ENCODE measurements around the gene GATAD1.

Gene GATAD1

DNA sequence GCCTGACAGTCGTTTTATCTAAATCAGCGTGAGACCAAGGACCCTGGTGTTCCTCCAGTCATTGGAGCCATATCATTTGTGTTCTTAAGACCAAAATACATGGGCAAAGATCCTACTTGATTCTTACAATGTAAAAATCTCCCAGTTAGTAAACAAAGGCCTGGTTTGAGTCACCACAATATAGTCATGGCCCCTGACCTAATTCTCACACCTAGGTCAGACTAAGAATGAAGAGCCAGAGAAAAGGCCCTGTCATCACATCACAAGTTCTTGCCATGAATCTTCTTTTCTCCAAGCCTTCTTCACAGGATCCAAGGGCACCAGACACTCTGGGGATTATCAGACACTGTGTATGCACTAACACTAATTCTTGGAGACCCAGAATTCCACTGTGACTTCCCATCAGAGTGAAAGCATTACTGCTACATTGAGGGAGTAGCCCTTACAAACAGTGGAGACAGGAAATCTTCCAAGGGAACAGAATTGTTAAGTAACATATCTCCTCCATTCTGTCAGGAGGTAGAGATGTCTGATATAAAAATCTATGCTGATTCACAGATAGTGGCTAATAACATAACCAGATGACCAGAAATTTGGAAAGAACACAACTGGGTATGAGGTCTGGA is 38.1 kb downstream of the GATAD1 start:
- no peak for DNase-seq

DNA sequence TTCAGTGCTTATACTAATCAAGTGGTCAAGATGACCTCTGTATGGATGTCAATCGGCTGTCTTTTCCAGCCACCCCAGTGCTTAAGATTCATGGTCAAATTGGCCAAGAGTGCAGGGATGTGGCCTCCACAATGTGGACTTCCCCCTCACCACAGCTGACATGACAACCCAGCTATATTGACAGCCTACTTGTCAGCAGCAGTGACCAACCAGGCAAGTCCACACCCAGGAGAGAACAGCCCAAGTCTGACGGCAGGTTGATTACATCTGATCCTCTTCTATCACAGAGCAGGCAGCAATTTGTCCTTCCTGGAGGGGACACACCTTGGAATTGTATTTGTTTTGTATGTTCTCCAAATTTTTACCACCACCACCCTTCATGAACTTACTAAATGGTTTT is 38.7 kb downstream of the GATAD1 start:
- DNase-seq, result no peak

DNA sequence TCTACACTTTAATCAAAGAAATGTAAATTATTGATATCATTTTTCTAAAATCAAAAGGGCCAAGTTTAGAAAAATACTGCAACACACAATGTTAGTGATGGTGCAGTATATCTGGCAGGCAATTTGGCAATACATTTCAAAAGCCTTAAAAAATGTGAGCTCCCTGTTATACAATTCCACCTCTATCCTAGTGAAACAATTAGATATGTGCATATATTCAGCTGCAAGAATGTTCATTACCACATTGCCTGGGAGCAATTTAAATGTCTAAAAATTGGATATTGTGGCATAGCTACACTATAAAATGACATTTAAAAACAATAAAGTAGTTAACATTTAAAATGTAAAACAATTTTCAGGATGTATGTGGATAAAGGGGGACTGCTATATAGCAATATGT is 40.5 kb downstream of the GATAD1 start:
- no peak for DNase-seq

DNA sequence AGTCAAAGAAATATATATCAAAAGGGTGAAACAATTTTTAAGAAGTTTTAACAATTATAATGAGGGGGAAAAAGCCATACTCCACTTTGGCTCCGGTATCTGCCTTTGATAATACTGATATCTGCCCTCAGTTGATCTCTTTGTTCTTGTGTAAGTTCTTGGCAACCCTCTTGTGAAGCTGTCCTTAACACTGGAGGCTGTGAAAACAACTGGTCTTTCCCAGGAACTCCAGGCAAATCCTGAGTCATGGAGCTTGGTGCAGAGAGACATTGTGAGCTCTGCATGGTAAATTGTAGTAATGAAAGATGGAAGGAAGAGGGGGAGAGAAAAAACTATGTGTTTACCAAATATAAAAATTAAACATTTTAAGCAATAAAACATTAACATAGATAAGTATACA is 42.4 kb downstream of the GATAD1 start:
- DNase-seq, result no peak

DNA sequence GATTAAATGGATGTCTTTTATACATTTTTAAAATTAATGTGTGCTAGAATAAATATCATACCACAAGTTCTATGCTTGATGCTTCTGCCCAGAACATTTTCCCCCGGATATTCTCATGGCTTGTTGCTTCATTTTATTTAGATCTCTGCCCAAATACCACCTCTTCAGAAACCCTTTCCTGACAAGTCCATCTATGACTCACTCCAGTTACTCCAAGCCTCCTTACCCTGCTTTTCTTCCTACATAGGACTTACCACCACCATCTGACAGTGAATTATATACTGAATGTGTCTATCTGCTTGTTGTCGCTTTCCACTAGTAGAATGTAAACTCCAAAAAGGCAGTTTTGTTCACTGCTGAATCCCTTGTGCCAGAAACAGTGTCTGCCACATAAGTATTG is 49.6 kb downstream of the GATAD1 start:
- no peak for DNase-seq

DNA sequence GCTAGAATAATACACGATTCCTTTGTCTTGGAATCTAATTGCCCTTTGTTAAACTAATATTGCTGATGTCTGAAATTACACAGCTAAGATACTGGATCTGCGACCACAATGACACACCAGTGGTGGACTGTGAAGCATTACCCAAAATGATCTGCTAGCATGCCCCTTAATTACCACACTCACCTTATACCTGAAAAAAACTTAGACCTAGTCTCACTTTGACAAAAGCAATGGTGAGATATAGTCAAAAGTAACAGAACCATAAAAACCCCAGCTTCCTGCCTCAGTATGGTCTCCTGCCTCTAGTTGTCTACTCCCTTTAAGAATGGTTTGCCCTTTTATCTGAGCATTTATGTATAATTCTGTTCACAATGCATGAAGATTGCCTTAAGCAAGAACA is 51.3 kb downstream of the GATAD1 start:
- DNase-seq, result no peak

DNA sequence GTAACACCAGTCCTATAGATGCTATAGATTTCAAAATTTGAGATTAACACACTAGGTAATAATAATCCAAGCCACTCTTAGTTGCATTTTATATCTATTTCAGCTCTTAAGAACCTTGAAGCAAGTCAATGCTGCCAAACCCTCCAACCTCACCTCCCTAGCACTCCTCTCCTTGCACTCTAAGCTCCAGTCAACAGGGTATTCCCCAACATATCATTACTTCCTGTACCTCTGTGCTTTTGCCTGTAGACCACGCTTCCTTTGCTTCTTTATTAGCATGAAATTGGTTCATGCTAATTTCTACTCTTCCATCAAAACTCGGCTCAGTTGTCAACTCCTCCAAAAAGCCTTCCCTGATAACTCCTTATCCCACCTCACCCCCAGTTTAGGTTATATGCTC is 56.5 kb downstream of the GATAD1 start:
- DNase-seq, result no peak

DNA sequence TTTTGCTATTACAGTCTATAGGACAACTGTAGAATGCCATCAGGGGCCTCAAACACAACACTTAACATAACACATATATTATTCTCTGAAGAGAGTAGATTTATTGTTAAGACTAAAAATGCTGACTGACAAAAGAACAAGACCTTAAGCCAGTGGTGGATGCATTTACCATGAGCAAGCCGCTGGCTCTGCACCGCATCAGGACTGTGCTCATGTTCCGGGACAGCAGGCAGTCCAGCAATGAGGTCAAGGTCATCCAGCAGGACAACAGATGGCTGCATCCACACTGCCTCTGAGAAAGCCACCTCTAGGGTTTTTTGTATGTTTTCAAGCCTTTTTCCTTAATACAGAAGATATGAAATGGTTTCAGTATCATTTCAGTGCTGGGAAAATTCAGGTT is 57.3 kb downstream of the GATAD1 start:
- no peak for DNase-seq

DNA sequence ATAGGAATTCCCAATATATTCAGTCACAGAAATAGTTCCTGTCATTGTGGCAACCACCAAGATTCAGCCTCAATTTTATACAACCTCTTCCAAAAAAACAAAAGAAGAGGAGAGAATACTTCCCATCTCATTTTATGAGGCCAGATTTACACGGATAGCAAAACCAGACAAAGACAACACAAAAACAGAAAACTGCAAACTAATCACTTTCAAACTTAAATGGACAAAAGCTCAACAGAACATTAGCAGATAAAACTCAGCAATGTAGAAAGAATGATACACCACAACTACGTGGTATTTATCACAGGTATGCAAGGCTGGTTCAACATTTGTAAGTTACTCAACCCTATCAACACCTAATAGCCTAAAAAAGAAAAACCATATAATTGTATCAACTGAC is 59.1 kb downstream of the GATAD1 start:
- DNase-seq, result no peak

DNA sequence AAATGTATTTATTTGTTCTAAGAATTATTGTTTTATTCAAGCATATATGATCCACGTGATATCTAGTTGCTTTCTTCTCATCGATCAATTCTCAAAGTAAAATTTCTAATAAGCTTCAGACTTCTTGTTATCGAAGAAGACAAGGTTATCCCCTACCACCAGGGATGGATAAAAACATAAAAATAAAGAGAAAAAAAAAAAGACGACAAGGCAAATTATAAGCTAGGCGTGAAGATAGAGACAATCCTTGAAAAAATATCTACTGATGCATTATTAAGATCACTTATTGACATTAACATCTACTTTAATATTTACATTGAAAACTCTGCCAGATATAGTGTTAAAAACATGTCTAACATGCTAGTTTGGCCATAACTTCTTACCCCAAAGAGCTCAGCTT is 61.7 kb downstream of the GATAD1 start:
- DNase-seq, result no peak
